ENCODE results near the gene ALG8.
"Not testable (repeated sequence)": the region's sequence is repeated elsewhere in the genome, so short reads cannot be mapped to it uniquely, and the experiment has no call there.

The ALG8 gene

DNA sequence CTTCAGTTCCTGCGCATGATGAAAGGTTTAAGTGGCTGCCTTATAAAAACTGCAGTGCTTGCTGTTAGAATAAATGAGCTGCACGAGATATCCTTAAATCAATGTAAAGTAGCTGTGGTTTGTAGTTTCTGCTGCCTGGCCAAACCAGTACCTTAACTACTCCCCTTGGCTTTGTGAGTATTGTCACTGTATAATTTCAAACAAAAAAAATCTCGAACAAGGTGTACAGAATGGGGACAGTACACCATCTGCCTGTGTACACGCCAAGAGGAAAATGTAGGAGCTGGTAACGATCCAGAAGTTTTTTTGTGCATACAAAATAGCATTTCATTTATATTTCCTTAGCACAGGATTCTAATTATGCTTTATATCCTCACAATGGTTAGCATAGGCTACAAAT is 39.2 kb downstream of the ALG8 start:
- no peak overlapping the region for H3K27ac ChIP-seq (ENCODE audit: insufficient read depth, low read depth, low read length, poor library complexity, severe bottlenecking)
- H3K9me3 ChIP-seq (ENCODE audit: control insufficient read depth, low read length): no peaks in the 10 kb centered on the region
- H3K4me3 ChIP-seq (ENCODE audit: insufficient read depth, low read depth, low read length): no peak overlapping the region
- no peaks in the 10 kb centered on the region for H3K4me1 ChIP-seq (ENCODE audit: control insufficient read depth, insufficient read depth, low read length)
- WGBS, 2 experiments: 93 to 96% methylated on average over 5 of the region's 5 CpGs
- H3K36me3 ChIP-seq (ENCODE audit: control insufficient read depth, insufficient read depth, low read length): peaks cover 23% of the 10 kb centered on the region
- H3K27me3 ChIP-seq (ENCODE audit: control insufficient read depth, insufficient read depth, low read length, poor library complexity, severe bottlenecking): no peaks in the 10 kb centered on the region

GRCh38 chr11:78099666-78100065 is 39.8 kb downstream of the ALG8 start:
- Histone ChIP-seq H3K4me1 (ENCODE audit: control insufficient read depth, insufficient read depth, low read length) (no peaks in the 10 kb centered on the region), H3K27me3 (ENCODE audit: control insufficient read depth, insufficient read depth, low read length, poor library complexity, severe bottlenecking) (no peaks in the 10 kb centered on the region), H3K36me3 (ENCODE audit: control insufficient read depth, insufficient read depth, low read length) (peaks cover 26% of the 10 kb centered on the region), H3K4me3 (ENCODE audit: insufficient read depth, low read depth, low read length) (no peak overlapping the region), H3K9me3 (ENCODE audit: control insufficient read depth, low read length) (no peaks in the 10 kb centered on the region), H3K27ac (ENCODE audit: insufficient read depth, low read depth, low read length, poor library complexity, severe bottlenecking) (peak overlapping the region; percentile 36)
- 96% methylated on average over 4 of the region's 4 CpGs for WGBS, 2 experiments

GRCh38 chr11:78097666-78098385 is 41.6 kb downstream of the ALG8 start:
- peaks cover 27% of the 10 kb centered on the region for H3K36me3 ChIP-seq (ENCODE audit: control insufficient read depth, insufficient read depth, low read length)
- no peak overlapping the region for H3K4me3 ChIP-seq (ENCODE audit: insufficient read depth, low read depth, low read length)
- WGBS, 2 experiments: 96 to 97% methylated on average over 6 of the region's 7 CpGs

GRCh38 chr11:78094250-78094649 is 45.2 kb downstream of the ALG8 start:
- Histone ChIP-seq H3K27ac (ENCODE audit: insufficient read depth, low read depth, low read length, poor library complexity, severe bottlenecking) (no peak overlapping the region), H3K36me3 (ENCODE audit: control insufficient read depth, insufficient read depth, low read length) (peaks cover 12% of the 10 kb centered on the region), H3K9me3 (ENCODE audit: control insufficient read depth, low read length) (no peaks in the 10 kb centered on the region), H3K27me3 (ENCODE audit: control insufficient read depth, insufficient read depth, low read length, poor library complexity, severe bottlenecking) (no peaks in the 10 kb centered on the region), H3K4me3 (ENCODE audit: insufficient read depth, low read depth, low read length) (no peak overlapping the region), H3K4me1 (ENCODE audit: control insufficient read depth, insufficient read depth, low read length) (no peaks in the 10 kb centered on the region)
- 91 to 96% methylated on average over 2 of the region's 2 CpGs for WGBS, 2 experiments

More at GRCh38 chr11:78097666-78098385, 41.6 kb downstream of the ALG8 start:
- Histone ChIP-seq H3K27ac (ENCODE audit: insufficient read depth, low read depth, low read length, poor library complexity, severe bottlenecking) (no peak overlapping the region), H3K4me1 (ENCODE audit: control insufficient read depth, insufficient read depth, low read length) (no peaks in the 10 kb centered on the region), H3K9me3 (ENCODE audit: control insufficient read depth, low read length) (no peaks in the 10 kb centered on the region), H3K27me3 (ENCODE audit: control insufficient read depth, insufficient read depth, low read length, poor library complexity, severe bottlenecking) (no peaks in the 10 kb centered on the region)

DNA sequence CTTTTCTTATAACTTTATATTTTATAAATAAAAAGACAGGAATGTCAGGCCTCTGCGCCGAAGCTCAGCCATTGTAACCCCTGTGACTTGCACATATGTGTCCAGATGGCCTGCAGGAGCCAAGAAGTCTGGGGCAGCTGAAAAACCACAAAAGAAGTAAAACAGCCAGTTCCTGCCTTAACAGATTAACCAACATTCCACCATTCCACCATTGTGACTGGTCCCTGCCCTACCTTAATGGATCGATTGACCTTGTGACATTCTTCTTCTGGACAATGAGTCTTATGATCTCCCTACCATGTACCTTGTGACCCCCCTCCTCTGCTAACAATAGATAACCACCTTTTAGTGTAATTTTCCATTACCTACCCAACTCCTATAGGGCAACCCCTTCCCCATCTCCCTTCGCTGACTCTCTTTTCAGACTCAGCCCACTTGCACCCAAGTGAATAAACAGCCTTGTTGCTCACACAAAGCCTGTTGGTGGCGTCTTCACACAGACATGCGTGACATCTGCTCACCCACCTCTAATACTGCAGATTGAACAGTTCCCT is 52.8 kb downstream of the ALG8 start:
- not testable (repeated sequence) for H3K36me3 ChIP-seq (ENCODE audit: control insufficient read depth, insufficient read depth, low read length); H3K4me1 ChIP-seq (ENCODE audit: control insufficient read depth, insufficient read depth, low read length); H3K9me3 ChIP-seq (ENCODE audit: control insufficient read depth, low read length); H3K27me3 ChIP-seq (ENCODE audit: control insufficient read depth, insufficient read depth, low read length, poor library complexity, severe bottlenecking); H3K27ac ChIP-seq (ENCODE audit: insufficient read depth, low read depth, low read length, poor library complexity, severe bottlenecking); H3K4me3 ChIP-seq (ENCODE audit: insufficient read depth, low read depth, low read length)
- WGBS, 2 experiments: 89 to 94% methylated on average over 6 of the region's 6 CpGs

- H3K36me3 ChIP-seq (ENCODE audit: control insufficient read depth, insufficient read depth, low read length): no peaks in the 10 kb centered on the region
- no peak overlapping the region for H3K27ac ChIP-seq (ENCODE audit: insufficient read depth, low read depth, low read length, poor library complexity, severe bottlenecking)
- no peaks in the 10 kb centered on the region for H3K4me1 ChIP-seq (ENCODE audit: control insufficient read depth, insufficient read depth, low read length)
- no peak overlapping the region for H3K4me3 ChIP-seq (ENCODE audit: insufficient read depth, low read depth, low read length)
- 80 to 93% methylated on average over 1 to 2 of the region's 3 CpGs for WGBS, 2 experiments
- H3K27me3 ChIP-seq (ENCODE audit: control insufficient read depth, insufficient read depth, low read length, poor library complexity, severe bottlenecking): no peaks in the 10 kb centered on the region
- no peaks in the 10 kb centered on the region for H3K9me3 ChIP-seq (ENCODE audit: control insufficient read depth, low read length)
Observed at GRCh38 chr11:78085972-78086371, 53.5 kb downstream of the ALG8 start.

- H3K27ac ChIP-seq (ENCODE audit: insufficient read depth, low read depth, low read length, poor library complexity, severe bottlenecking); H3K27me3 ChIP-seq (ENCODE audit: control insufficient read depth, insufficient read depth, low read length, poor library complexity, severe bottlenecking); H3K9me3 ChIP-seq (ENCODE audit: control insufficient read depth, low read length); H3K36me3 ChIP-seq (ENCODE audit: control insufficient read depth, insufficient read depth, low read length); H3K4me3 ChIP-seq (ENCODE audit: insufficient read depth, low read depth, low read length); H3K4me1 ChIP-seq (ENCODE audit: control insufficient read depth, insufficient read depth, low read length): not testable (repeated sequence)
- WGBS, 2 experiments: 93 to 96% methylated on average over 8 of the region's 8 CpGs
Observed at GRCh38 chr11:78084506-78084905, 54.9 kb downstream of the ALG8 start.

DNA sequence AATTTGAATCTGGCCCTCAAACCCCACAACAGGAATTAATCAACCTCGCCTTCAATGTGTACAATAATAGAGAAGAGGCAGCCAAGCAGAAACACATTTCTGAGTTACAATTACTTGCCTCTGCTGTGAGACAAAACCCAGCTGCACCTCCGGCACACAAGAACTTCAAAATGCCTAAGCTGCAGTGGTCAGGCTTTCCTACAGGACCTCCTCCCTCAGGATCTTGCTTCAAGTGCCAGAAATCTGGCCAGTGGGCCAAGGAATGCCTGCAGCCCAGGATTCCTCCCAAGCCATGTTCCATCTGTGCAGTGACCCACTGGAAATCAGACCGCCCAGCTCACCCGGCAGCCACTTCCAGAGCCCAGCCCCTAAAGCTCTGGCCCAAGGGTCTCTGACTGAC is 56.4 kb downstream of the ALG8 start:
- Histone ChIP-seq H3K36me3 (ENCODE audit: control insufficient read depth, insufficient read depth, low read length) (no peaks in the 10 kb centered on the region), H3K4me1 (ENCODE audit: control insufficient read depth, insufficient read depth, low read length) (no peaks in the 10 kb centered on the region), H3K27ac (ENCODE audit: insufficient read depth, low read depth, low read length, poor library complexity, severe bottlenecking) (no peak overlapping the region), H3K27me3 (ENCODE audit: control insufficient read depth, insufficient read depth, low read length, poor library complexity, severe bottlenecking) (no peaks in the 10 kb centered on the region), H3K9me3 (ENCODE audit: control insufficient read depth, low read length) (no peaks in the 10 kb centered on the region), H3K4me3 (ENCODE audit: insufficient read depth, low read depth, low read length) (no peak overlapping the region)
- WGBS, 2 experiments: 93% methylated on average over 4 of the region's 4 CpGs

- Histone ChIP-seq H3K36me3 (ENCODE audit: control insufficient read depth, insufficient read depth, low read length) (no peaks in the 10 kb centered on the region), H3K27ac (ENCODE audit: insufficient read depth, low read depth, low read length, poor library complexity, severe bottlenecking) (no peak overlapping the region), H3K9me3 (ENCODE audit: control insufficient read depth, low read length) (no peaks in the 10 kb centered on the region), H3K27me3 (ENCODE audit: control insufficient read depth, insufficient read depth, low read length, poor library complexity, severe bottlenecking) (no peaks in the 10 kb centered on the region), H3K4me1 (ENCODE audit: control insufficient read depth, insufficient read depth, low read length) (no peaks in the 10 kb centered on the region), H3K4me3 (ENCODE audit: insufficient read depth, low read depth, low read length) (no peak overlapping the region)
- 80 to 86% methylated on average over 8 of the region's 8 CpGs for WGBS, 2 experiments
Observed at GRCh38 chr11:78082146-78082545, 57.3 kb downstream of the ALG8 start.

- 93 to 94% methylated on average over 6 of the region's 6 CpGs for WGBS, 2 experiments
- Histone ChIP-seq H3K4me1 (ENCODE audit: control insufficient read depth, insufficient read depth, low read length) (no peaks in the 10 kb centered on the region), H3K9me3 (ENCODE audit: control insufficient read depth, low read length) (no peaks in the 10 kb centered on the region), H3K27ac (ENCODE audit: insufficient read depth, low read depth, low read length, poor library complexity, severe bottlenecking) (no peak overlapping the region), H3K36me3 (ENCODE audit: control insufficient read depth, insufficient read depth, low read length) (no peaks in the 10 kb centered on the region), H3K4me3 (ENCODE audit: insufficient read depth, low read depth, low read length) (no peak overlapping the region), H3K27me3 (ENCODE audit: control insufficient read depth, insufficient read depth, low read length, poor library complexity, severe bottlenecking) (no peaks in the 10 kb centered on the region)
Observed at GRCh38 chr11:78081583-78081982, 57.8 kb downstream of the ALG8 start.
